NCI-H1092 (cell line): ENCODE measurements around the gene EXOC3L1.

Experiments used
- DNase-seq: peaks from one replicate; lab custom pipeline; 2025; lab: John Stamatoyannopoulos, UW

Gene EXOC3L1

DNA sequence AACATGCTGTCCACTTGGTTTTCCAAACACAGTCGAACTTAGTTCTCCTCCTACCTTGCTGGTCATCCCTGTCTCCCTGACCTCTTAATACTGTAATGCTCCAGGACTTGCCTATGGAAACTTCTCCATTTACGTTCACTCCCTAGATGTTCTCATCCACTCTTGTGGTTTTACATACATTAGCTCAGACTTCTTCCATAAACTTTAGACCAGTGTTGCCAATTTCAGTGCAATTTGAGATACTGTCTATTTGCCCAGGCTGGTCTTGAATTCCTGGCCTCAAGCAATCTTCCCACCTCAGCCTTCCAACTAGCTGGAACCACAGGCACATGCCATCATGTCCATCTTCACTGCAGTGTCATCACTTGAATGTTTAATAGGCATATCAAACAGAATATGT, 7.6 kb downstream of the EXOC3L1 start:
- DNase-seq: no peak

DNA sequence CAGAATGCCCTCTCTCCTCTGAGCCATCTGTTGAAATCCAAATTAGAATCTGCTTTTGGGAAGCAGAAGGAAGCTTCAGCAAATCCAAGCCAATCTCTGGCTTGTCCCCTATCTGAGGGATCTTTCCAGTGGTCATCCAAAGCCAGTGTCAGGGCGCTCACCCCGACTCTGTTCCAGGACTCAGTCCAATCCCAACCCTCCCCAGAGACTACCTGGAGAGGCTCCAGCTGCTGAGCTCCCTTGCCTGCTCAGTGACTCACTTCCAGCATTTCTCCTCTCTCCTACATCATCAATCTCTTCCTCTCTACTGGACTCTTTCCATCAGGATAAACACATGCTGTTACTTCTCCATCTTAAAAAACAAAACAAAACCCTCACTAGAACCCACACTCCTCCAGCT, 8.6 kb downstream of the EXOC3L1 start:
- no peak for DNase-seq

DNA sequence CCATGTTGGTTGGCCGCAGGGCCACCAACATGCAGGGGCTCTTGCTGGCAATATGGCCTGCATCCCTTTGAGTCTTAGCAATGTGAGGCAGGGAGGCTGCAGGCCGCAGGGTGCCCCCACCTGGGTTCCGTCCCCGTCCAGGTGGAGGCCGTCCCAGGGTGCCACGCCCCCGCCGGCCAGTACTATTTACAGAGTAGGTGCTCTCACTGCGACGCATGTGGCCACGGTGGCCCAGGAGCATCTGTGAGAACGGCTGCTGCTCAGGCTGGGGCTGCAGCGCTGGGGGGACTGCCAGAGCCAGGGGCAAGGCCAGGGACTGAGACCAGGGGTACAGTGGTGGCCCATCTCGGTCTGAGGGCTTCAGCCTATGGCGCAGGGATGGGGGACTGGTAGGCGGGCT, 9.8 kb downstream of the EXOC3L1 start:
- no peak for DNase-seq

DNA sequence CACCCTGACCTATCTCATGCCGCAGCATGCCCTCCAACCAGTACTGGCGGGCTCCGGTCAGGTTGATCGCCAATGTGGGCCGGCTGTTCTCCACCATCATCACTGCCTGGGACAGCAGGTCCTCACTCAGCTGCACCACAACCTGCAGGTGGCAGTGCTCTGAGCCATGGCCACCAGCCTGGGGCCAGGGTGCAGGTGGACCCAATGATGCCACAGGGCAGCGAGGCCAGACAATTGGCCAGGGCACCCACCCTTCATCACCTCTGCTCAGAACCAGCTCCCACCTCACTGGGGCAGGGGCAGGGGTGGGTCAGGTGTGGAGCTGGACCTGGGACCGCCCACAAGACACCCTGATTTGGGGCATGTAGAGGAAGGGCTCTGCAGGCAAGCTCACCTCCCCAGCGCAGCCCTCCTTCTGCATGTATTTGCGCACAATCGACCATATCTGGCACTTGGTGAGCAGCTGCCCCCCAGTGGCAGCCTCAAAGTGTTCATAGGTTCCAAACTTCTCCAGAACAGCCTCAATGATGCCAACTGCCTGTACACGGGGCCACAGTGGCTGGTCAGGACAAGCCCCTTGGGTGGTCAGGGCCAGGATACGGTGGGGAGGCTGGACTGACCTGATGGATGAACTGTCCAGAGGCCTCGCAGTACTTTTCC, 10.4 kb downstream of the EXOC3L1 start:
- DNase-seq: no peak

DNA sequence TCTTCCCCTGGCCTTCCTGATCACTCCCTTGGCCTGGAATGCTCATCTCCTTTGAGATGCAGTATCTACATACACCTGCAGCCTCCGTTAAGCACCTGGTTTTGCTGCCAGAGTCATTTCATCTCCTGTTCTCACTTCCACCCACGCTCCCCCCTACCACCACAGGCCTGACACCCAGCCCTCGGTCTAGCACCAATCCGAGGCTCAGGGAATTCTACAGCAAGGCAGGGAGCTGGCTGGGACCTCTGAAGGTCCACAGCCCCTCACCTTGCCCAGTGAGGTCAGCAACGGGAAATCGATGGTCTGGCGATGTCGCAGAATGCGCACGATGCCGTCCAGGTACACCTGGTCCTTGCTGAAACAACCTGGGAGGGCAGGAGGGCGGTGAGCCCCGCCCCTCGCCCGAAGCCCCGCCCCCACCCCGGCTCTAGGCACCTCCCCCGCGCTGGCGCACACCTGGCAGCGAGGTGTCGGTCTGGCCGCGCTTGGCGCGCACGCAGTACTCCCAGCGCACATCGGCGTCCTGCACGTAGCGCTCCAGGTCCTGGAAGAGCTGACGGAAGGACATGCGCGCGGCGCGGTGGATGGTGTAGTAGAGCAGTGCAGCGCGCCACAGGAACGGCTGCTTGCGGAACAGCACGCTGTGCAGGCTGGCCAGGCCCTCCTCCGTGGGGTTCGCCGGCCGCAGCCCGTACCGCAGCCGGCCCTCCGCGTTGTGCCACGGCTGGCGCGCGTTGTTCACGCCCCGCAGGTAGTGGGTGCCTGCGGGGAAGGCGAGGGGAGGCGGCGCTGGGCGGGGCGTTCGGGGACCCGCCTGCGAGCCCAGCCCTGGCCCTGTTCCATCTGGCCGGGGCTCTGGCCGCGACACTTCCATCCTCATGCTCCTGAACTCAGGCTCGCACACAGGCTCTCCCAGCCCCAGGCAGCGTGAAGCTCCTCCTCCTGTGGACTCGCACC, 11.9 kb downstream of the EXOC3L1 start:
- DNase-seq: peak; percentile 72

DNA sequence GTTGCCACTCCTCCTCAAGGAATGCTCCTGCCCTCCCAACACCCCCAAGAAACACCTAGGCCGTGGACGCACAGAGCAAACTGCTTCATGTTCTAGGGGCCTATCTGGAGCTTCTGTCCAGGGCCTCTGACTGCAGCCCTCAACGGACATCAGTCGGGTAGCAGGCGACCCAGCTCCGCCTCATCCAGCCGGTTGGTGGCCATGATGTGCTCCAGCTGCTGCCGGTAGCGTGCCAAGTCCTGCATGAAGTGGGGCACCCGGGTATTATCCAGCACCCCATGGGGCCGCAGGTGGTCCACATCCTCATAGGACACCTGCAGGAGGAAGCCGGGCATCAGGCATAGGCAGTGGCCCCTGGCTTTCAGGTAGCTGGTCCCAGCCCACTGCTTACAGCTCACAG, 13.3 kb downstream of the EXOC3L1 start:
- DNase-seq: no peak

DNA sequence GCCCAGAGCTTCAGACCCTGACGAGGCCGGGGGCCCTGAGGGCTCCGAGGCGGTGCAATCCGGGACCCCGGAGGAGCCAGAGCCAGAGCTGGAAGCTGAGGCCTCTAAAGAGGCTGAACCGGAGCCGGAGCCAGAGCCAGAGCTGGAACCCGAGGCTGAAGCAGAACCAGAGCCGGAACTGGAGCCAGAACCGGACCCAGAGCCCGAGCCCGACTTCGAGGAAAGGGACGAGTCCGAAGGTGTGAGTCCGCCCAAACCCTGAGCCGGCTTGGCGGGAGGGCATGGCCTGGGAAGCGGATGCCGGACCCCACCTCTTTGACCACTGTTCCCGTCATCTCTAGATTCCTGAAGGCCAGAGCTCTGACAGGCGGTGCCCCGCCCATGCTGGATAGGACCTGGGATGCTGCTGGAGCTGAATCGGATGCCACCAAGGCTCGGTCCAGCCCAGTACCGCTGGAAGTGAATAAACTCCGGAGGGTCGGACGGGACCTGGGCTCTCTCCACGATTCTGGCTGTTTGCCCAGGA, 15.2 kb downstream of the EXOC3L1 start:
- no peak for DNase-seq

DNA sequence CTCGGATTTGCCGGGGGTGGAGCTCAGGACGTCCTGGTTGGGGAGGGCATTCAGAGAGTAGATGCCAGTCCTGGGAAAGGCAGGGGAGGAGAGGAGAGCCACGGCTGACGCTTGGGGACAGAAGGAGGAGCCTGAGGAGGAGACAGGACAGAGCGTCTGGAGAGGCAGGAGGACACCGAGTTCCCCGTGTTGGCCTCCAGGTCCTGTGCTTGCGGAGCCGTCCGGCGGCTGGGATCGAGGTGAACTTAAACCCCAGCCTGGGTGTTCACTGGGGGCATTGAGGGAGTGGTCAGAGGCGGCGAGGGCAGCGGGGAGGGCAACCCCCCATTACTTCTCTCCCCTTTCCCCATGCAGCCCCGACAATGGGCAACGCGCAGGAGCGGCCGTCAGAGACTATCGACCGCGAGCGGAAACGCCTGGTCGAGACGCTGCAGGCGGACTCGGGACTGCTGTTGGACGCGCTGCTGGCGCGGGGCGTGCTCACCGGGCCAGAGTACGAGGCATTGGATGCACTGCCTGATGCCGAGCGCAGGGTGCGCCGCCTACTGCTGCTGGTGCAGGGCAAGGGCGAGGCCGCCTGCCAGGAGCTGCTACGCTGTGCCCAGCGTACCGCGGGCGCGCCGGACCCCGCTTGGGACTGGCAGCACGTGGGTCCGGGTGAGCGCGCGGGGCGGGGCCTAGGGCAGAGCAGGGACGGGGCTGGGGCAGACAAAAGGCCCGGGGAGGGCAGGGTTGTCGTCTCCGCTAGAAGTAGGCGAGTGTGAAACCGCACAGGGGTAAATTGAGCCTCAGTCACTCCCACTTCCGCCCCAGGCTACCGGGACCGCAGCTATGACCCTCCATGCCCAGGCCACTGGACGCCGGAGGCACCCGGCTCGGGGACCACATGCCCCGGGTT, 15.9 kb downstream of the EXOC3L1 start:
- DNase-seq: peak; percentile 52

DNA sequence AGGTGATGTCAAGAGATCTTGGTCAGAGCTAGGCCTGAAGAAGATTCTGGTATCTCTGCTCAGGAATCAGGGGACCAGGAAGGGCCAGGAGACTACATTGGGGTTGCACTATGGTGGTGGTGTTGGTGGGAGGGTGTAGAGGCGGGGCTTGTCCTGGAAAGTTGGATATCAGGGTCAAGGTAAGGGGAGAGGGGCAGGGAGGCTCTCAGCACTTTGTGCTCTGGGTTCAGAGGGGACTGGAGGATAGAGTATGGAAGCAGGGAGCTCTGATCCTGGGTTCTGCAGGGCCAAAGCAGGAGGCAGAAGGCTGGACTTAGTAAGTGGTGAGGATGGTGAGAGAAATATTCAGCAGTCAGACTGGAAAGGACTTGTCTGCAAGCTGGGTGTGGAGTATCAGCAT, 16.6 kb downstream of the EXOC3L1 start:
- DNase-seq: no peak

DNA sequence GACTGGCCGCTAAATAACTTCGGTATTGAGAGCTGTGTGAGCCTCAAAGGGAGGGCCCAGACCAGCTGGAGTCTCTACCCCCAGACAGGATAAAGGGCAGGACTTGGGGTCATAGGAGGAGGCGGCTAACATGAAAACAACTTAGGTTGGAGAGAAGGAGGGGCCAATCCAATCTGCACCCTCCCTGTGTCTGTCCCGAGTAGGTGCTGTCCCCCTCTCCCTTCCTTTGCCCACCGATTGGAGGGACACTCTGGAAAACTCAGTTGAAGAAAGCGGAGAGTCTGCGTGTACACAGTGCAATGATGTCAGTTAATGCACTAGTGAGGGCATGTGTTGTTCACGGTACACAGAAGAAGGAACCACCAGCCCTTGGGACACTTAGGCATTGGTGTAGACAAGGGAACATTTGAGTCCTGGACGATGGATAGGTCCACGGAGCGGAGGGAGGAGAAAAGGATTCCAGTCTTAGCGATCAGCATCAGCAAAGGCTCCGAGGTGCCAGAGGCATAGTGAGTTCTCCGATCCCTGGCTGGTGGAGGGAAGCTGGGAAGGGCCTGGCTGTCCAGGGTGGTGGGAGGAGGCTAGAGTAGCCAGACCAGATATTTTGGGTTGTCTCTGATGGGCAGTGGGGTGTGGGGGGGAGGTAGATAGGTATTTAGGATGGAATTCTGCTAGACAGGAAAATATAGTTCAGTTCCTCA, 18.8 kb downstream of the EXOC3L1 start:
- DNase-seq: no peak

DNA sequence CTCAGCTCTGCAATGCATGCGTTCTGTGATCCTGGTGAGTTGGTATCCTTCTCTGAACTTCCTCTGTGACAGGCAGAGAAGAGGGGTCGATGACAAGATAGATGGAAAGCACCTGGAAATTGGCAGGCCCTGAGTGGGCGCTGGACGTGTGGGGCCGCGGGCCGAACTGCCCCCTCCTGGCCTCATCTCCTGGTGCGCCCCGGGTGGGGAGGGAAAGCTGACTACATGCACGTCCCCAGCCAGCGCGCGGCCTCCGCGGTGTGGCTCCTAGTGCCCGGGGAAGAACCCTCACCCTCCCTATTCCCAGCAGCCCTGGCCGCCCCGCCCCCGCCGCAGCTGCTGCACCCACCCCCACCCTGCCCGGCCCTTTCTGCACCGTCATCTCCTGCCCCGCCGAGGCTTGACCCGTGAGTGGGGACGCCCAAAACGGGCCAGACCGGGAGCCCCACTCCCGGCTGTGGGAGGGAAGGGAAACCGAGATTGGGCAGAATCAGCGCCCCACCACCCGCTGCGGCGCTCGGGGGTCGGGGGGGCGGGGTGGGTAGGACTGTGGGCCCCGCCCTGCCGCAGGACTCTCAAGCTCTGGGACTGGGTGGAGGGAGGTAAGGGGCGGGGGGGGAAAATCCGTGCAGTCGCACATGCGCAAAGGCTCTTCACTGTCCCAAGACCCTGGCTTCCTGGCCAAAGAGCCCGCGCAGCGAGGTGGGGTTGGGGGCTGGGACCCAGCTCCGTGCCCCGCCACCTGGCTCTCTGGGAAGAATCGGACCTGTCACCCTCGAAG, 19.6 kb downstream of the EXOC3L1 start, which contains the start of gene NOL3:
NOL3 (plus strand) TSS at position 371 of the 781 bp plus-strand sequence.
- DNase-seq: no peak

DNA sequence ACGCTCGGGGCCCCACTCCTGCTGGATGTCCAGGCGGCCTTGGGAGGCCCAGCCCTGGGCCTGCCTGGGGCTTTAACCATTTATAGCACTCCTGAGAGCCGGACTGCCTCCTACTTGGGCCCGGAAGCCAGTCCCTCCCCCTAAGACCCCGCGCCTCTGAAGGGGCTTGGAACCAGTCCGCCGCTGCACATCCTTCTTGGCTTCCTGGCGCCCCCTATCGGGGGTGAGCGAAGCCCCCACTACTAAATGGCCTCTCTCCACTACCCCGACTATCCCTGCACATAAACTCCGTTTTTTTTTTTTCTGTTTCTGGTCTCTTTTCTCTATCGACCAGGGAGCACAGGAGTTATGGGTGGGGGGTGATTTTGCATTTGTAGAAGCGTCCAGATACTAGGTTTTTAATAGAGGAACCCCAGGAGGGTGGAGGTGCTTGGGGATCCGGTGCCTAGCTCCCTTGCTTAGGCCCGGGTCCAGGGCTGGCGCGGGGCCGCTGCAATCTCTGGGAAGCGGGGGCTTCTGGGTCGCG, 20.2 kb downstream of the EXOC3L1 start:
- DNase-seq: no peak

DNA sequence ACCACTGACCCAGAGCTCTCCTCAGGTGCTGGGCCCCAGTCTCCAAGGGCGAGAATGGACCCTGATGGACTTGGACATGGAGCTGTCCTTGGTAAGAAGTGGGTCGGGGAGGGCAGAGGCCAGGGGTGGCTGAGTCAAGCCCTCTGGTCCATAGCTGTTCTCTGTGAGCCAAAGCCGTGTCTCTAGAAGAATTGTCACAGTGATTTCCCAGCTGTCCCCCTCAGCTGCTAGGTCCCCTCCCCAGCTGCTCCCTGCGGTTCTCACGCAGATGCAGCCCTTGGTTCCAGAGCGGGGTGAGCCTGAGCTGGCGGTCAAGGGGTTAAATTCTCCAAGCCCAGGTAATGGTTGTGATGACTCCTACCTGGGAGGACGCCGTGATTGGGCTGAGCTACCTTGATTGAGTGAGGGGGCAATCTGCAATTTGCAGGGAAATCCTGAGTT, 20.9 kb downstream of the EXOC3L1 start:
- DNase-seq: no peak

DNA sequence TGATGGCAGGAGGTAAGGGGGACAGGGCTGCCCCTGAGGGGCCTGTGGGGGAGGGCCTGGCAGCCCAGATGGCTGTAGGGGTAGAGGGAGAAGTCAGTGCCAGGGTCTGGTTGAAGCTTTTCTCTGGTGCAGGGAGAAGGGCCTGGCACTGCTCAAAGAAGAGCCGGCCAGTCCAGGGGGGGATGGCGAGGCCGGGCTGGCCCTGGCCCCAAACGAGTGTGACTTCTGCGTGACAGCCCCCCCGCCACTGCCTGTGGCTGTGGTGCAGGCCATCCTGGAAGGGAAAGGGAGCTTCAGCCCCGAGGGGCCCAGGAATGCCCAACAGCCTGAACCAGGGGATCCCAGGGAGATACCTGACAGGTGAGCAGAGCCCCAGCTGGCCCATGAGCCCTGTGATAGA, 22.3 kb downstream of the EXOC3L1 start:
- no peak for DNase-seq

DNA sequence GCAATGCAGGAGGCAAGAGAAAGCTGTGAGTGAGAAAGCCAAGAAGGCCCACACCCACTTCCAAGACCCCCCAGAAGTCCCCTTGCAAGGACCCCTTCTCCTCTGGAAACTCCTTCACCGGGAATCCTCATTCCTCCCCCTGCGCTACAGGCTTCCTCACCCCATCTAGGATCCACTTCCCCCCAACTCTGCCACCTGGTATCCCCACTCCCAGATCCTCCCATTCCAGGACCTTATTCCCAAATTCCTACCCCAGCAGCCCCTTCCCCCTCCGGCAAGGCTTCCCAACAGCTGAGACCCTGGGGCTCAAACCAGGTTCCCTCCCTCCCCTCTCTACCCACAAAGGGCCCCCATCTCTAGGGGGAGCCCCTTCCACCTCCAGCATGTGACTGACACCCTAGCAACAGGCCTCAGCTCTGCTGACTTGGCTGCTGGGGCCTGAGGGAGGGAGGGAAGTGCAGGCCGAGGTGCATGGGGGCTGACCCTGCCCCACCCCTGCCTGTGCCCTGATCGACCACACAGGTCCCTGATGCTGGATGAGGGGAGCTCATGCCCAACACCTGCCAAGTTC, 23.3 kb downstream of the EXOC3L1 start:
- DNase-seq: no peak

DNA sequence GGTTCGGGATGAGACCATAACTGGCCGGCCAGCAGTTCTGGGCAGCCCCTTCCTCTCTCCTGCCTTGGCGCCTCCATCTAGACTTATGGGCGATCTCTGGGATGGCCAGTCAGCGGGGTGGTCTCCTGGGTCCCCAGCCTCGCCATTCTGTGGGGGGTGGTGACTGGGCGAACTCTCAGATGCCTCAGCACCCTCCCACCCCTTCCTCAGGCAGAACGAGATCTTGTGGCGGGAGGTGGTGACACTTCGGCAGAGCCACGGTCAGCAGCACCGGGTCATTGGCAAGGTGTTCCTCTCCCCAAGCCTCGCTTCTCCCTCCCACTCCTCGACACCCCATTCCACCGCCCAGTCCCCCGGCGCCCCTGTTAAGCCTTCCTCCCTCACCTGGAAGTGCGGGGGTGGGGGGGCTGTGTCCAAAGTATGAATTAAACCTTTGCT, 23.8 kb downstream of the EXOC3L1 start:
- no peak for DNase-seq

DNA sequence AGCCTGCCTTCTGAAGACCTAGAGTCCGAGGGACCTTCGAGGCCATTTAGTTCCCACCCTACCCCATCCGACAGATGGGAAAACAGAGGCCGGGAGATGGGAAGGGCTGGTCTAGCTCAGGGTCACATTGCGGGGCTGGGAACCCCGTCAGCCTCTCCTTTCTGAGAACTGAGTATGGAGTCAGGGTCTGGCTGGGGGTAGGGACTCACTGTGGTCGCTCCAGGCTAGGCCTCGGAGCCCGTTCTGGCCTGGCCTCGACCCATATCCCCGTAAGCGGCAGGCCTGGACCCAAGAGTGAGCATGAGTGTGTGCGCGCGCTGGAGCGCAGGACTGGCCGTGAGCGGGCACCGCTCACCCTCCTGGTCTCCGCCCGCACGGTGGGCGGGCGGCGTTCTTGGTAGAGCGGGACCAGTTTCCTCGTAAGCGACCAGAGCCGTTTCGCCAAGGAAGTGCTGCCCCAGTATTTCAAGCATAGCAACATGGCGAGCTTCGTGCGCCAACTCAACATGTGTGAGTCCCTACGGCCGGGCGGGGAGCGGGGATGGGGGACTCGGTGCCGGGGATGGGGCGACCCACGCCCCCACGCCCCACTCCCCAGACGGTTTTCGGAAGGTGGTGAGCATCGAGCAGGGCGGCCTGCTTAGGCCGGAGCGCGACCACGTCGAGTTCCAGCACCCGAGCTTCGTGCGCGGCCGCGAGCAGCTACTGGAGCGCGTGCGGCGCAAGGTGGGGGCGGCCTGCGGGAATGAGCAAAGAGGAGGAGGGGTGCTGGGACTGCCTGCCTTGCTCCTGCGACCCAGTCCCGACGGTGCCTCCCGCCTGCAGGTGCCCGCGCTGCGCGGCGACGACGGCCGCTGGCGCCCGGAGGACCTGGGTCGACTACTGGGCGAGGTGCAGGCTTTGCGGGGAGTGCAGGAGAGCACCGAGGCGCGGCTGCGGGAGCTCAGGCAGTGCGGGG, 24.5 kb downstream of the EXOC3L1 start:
- DNase-seq: no peak

DNA sequence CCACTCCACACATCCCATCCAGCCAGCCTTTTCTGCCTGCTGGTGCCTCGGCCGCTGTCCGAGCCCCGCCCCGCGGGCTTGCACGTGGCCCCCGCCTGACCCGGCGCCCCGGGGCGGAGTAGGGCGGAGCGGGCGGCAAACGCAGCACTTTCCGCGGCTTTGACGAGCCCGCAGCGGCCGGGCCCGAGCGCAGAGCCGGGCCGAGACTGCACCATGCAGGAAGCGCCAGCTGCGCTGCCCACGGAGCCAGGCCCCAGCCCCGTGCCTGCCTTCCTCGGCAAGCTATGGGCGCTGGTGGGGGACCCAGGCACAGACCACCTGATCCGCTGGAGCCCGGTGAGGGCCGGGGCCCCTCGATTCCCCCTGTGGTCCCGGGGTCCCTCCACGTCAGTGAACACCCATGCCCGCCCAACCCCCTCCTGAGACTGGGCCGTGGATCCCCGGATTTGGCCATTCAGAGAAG, 25.3 kb downstream of the EXOC3L1 start, which contains the start of gene HSF4:
HSF4 (plus strand) TSS at position 147 of the 463 bp plus-strand sequence; CDS start at position 214, 67 bp downstream.
- DNase-seq: no peak
